GM12891 (cell line): Measurements from ENCODE around the gene ARMH3.

Experiments used
- DNase-seq: peaks from one replicate; pipeline ENCODE4 v3.0.0; 2011; ENCODE audit warnings: low spot score; ENCODE audit not compliant: insufficient read length
- FAIRE-seq: peaks from 2 replicates; lab custom pipeline; 2011; peaks lifted over from hg19 to GRCh38; lab: Jason Lieb, UNC
- PAX5 ChIP-seq: IDR thresholded peaks from 2 replicates; pipeline ENCODE4 v1.6.1; 2011; ENCODE audit warnings: low read length, moderate library complexity, mild to moderate bottlenecking; ENCODE audit not compliant: insufficient read depth, severe bottlenecking
- POLR2A ChIP-seq: IDR thresholded peaks from 2 replicates; pipeline ENCODE4 v1.6.1; 2011; ENCODE audit warnings: low read depth, low read length, control low read depth
- POLR2AphosphoS5 ChIP-seq: IDR thresholded peaks from 2 replicates; pipeline ENCODE4 v1.6.1; 2011; ENCODE audit warnings: low read depth, low read length, control low read depth
- POU2F2 ChIP-seq: IDR thresholded peaks from 2 replicates; pipeline ENCODE4 v1.6.1; 2011; ENCODE audit warnings: low read depth, mild to moderate bottlenecking, control low read depth, low read length, moderate library complexity
- SPI1 ChIP-seq: IDR thresholded peaks from 2 replicates; pipeline ENCODE4 v1.6.1; 2011; ENCODE audit warnings: low read depth, low read length, control low read depth
- TAF1 ChIP-seq: IDR thresholded peaks from 2 replicates; pipeline ENCODE4 v1.6.1; 2011; ENCODE audit warnings: low read depth, low read length, control low read depth

Gene ARMH3

DNA sequence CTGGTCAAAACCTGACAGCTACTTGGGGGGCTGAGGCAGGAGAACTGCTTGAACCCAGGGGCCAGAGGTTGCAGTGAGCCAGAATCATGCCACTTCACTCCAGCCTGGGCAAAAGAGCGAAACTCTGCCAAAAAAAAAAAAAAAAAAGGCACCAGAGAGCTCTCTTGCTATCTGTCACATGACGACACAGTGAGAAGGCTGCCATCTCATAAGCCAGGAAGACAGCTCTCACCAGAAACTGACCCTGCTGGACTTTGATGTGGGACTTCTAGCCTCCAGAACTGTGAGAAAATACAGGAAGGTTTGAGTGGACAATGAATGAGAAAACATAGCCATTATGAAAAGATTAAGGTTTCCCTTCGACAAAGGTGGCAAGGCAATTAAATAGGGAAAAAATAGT, 161.2 kb downstream of the ARMH3 start:
- TF ChIP-seq POLR2AphosphoS5 (no peak), TAF1 (no peak), POLR2A (no peak), SPI1 (no peak), POU2F2 (no peak), PAX5 (no peak)
- FAIRE-seq (no peak), DNase-seq (no peak)

DNA sequence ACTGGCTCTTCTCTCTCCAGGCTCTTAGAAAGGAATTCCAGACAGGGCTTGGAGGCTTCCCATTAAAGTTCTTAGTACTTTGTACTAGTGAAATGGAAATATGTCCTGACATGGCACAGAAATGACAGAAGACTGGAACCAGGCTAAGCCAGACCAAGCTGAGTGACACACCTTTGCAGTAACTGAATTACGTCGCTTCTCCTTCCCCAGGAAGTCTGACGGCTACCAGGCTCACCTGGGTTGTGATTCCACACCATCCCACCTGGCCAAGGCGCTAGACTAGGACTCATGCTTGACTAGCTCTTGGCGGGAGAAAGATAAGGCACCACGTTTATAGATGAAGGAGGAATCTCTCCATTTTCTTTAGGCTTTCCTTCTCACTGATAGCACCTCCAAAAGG, 161.7 kb downstream of the ARMH3 start:
- TF ChIP-seq TAF1 = no peak
- no peak for TF ChIP-seq POLR2AphosphoS5
- TF ChIP-seq POLR2A = no peak
- no peak for TF ChIP-seq PAX5
- TF ChIP-seq POU2F2 = no peak
- no peak for TF ChIP-seq SPI1
- DNase-seq (no peak), FAIRE-seq (no peak)

DNA sequence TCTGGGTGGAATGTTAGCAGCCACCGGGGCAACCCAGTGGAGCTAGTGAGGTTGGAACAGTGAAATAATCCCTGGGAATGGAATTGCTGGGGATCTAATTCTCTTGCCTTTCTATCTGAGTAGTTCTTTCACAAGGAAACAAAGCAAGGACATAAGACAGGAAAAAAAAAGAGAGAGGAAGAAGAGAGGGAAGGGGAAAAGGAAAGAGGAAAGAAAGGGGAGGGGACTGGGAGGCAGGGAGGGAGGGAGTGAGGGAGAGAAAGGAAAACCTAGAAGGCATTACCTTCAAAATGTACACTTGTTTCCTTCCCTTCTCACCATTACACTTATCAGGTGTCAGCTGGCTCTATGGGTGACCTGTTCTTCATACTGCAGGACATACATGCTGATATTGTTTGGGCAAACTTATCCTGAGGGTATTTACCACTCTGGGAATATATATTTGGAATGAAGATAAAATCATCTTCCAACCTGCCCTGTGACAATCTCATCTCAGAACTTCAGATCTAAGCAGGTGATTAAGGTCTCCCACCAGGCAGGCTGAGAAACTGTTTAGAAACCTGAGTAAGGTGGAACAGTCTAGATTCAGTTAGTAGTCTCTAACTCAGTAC, 162.4 kb downstream of the ARMH3 start:
- no peak for DNase-seq
- no peak for TF ChIP-seq POLR2A
- no peak for TF ChIP-seq POLR2AphosphoS5
- TF ChIP-seq SPI1 = no peak
- no peak for TF ChIP-seq PAX5
- no peak for TF ChIP-seq POU2F2
- no peak for TF ChIP-seq TAF1
- no peak for FAIRE-seq

DNA sequence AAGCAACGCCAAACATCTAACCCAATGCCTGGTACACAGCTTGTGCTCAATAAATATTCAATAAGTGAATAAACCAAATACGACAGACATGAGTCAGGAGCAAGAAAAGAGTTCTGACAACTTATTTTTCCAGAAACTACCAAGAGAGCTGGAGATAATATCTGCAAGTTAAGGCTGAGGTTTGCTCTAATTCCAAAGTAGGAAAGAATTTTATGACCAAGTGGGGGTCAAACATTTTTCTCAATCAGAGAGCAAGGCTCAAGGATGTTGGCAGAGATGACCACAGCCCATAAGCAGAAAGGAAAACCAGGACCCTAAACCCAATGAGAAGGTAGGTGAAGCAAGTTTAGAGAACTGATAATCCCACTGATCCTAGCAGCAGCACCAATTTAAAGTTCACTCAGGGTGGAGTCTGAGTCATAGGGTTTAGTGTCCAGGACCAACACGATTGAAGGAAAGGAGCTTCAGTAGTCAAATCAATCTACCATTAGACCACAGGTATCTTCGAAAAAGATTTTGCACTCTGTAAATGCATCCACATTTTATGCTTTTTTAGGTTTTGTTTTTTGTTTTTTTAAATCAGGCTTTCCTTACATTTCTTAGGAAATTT, 163.1 kb downstream of the ARMH3 start:
- no peak for DNase-seq
- FAIRE-seq = no peak
- no peak for TF ChIP-seq PAX5

DNA sequence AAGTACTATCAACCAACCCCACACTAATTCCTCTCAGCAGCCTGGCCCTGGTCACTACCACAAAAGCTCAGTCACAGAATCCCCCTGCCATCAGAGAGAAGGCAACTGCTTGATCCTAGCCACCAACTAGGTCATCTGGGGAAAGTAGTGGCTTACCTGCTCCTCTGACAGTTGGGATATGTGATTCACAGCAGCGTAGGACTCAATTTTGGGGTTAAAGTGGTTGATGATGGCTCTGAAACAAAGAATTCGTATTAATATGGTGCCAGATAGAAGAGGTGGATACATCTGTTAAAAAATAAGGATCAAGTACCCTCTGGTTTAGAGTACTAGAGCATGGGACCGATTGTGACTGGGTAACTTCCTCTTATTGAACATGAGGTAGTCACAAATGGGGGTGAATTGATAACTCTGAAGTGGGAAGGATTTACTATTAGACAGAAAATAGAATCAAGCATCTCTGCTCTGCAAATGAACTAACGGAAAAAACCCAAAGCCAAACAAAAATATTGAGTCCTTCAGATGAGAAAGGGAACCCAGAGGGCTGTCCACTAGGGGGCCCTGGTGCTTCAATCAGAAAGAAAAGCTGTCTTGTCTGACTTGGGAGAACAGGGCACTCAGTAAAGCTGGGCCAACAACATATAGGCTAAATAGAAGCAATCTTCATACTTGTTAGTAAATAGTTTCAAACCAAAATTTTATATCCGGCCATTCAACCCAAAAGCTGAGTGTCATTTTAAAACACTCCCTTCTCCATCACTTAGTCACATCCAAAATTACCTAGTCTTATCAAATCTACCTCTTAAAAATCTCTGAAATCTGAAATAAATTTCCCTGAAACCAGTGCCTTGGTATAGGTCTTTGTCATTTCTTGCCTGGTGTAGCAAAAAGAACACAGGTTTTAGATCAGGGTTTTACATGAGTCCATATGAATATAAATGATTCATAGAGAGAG, 166.4 kb downstream of the ARMH3 start:
- FAIRE-seq (peak; percentile 83), DNase-seq (peak; percentile 44)
- TF ChIP-seq POLR2A (no peak), TAF1 (no peak), SPI1 (no peak), POU2F2 (no peak), POLR2AphosphoS5 (no peak), PAX5 (no peak)

DNA sequence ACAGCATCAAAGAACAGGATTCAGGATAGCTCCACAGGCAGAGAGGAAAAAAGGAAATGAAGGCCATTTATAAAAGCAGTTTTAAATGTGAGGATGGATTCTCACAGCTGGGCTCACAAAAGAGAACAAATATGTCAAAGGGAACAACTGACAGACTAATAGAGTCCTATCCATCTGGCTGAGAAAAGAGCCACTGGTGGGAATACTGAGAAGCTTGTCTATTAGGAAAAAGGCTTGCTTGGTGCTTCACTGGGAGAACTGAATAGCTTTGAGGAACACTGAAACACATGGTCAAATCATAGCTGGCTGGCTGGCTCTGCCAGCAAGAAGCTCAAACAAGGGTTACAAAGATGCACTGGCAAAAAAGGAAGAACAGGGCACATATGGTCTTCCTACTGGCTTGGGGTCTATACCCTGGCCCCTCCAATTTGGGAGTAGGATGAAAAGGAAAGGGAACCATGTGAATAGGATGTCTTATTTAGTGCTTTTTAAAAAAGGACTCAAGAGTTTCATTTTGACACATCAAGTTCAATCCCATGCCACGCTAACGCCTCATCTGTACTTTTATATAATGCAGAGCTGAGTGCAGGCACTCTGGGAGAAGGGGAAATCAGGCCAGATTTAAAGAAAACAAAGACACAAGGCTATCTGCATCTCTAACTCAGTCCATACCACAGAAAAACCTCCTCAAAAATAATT, 167.6 kb downstream of the ARMH3 start:
- TF ChIP-seq POLR2A (no peak), TAF1 (no peak), POU2F2 (no peak), POLR2AphosphoS5 (no peak), SPI1 (no peak), PAX5 (no peak)
- DNase-seq = no peak
- peak; percentile 16 for FAIRE-seq

DNA sequence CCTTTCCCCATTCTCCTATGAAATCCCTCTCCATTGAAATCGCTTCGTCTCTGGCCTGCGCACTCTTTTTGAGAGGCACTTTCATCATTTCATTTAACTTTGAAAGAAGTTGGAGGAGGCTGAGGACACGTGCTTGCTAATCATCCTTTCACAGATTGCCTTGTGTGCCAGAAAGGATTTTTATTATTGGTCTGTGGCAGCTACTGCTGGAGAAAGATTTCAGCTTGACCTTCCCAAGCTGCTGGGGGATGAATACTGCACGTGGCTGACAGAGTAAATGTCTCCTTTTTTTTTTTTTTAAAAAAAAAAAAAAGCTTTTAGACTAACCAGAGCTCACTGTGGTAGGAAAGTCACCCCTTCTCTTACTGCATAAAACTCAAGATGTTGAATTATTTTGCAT, 168.2 kb downstream of the ARMH3 start:
- DNase-seq = no peak
- no peak for FAIRE-seq
- TF ChIP-seq POU2F2 (no peak), POLR2AphosphoS5 (no peak), SPI1 (no peak), TAF1 (no peak)

DNA sequence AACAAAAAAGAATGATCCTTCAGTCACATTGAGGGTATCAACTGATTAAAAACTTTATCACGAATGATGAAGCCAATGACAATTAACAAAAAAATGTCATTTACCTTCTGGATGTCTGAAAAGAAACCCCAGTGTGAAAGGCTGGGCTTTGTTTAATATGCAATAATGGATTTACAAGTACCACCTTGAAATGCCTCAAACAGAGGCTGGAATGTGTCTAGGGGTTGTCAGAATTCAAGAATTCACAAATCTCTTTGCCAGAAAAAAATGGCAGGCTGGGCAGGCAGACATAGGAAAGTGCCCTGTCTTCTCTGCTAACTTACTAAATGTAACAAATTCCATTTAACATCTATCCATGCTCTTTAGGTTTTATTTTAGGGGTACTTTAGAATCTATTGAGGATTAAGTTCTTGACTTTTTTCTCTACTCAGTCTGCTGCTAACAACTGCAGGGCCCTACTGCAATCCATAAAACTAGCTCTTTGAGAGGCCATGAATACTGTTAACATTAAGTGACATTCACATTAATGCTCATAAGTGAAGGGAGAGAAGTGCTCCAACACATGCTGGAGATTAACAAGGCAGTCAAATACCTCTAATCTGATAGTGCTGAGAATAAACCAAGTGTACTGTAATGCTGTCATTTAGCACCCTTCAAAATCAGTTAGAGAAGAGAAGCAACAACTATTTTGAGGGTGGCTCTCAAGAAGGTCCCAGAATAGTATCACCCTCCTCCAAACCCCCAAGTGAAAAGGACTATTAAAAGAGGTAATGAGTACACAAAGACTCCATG, 169.3 kb downstream of the ARMH3 start:
- TF ChIP-seq PAX5 (no peak), TAF1 (no peak), POLR2A (no peak), POU2F2 (no peak), POLR2AphosphoS5 (no peak), SPI1 (no peak)
- FAIRE-seq = peak; percentile 28
- no peak for DNase-seq
